BJ (cell line): ENCODE results near the gene IL10RB. TPM values are rescaled to one million over a fixed set of nuclear protein-coding genes. Genes with fewer than 3 reads are reported as not detected.

Experiments
- CTCF ChIA-PET: fragments of 350-600 bp; formaldehyde crosslinking; extraction: SDS; loops from one replicate; lab custom pipeline; 2021; ENCODE audit warnings: antibody characterized with exemption, inconsistent platforms; lab: Yijun Ruan, JAX
- POLR2A ChIA-PET: fragments of 300-600 bp; sonication (Branson Sonifier 250); formaldehyde crosslinking; extraction: SDS; loops from one replicate; lab custom pipeline; 2021; ENCODE audit warnings: antibody characterized with exemption; lab: Charles Lee
- DNase-seq: peaks from one replicate; pipeline ENCODE4 v3.0.0-alpha.2; 2011; ENCODE audit warnings: low read depth
- H3K27me3 ChIP-seq: 2 replicates; pipeline ENCODE4 v1.6.0; 2011; ENCODE audit warnings: low read length; ENCODE audit not compliant: control insufficient read depth, insufficient read depth
- H3K36me3 ChIP-seq: 2 replicates; pipeline ENCODE4 v1.5.1; 2011; ENCODE audit warnings: low read length; ENCODE audit not compliant: control insufficient read depth, insufficient read depth
- H3K4me3 ChIP-seq: 2 replicates; pipeline ENCODE4 v1.5.1; 2011; ENCODE audit warnings: low read depth, mild to moderate bottlenecking, control low read depth, low read length
- polyA plus RNA-seq: library from polyadenylated mRNA; depleted of rRNA; stranded (reverse); fragments of >200 nt; gene quantifications from 2 replicates; pipeline ENCODE4 v1.2.3, GENCODE V29; 2011
- TF ChIP-seq, protein P1 (sequence below): IDR thresholded peaks from 2 replicates; pipeline ENCODE4 v1.5.1; 2011; ENCODE audit warnings: low read depth, mild to moderate bottlenecking, control low read depth, inconsistent platforms, low read length, moderate library complexity; ENCODE audit not compliant: insufficient read depth

Gene IL10RB
- polyA plus RNA-seq, 1 experiment = 56.8 TPM

DNA sequence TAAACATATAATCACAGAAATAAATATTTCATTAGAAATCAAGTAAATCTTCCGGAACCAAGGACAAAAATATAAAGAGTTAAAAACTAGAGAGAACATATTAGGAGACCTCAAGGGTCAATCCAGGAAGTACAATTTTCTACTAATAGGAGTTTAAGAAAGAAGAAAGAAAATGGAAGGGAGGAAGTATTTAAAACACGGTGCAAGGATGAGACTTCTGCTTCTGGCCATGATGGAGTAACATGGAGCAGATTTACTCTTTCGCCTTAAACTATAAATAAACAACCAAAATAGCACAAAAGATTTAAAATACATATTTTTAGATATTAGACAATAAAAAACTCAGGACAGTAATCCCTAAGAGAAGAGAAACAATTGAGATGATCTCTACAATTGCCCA is 46.0 kb downstream of the IL10RB start:
- Histone ChIP-seq H3K36me3 (no peaks in the 10 kb centered on the region), H3K4me3 (no peak overlapping the region), H3K27me3 (peaks cover 5% of the 10 kb centered on the region)
- ChIA-PET POLR2A (no interaction called here), CTCF (interaction anchor here (1.5 kb wide), 1 partner anchor 12 kb away, joined by 6 read pairs; no protein-coding TSS in a partner anchor)
- TF ChIP-seq, protein P1, sequence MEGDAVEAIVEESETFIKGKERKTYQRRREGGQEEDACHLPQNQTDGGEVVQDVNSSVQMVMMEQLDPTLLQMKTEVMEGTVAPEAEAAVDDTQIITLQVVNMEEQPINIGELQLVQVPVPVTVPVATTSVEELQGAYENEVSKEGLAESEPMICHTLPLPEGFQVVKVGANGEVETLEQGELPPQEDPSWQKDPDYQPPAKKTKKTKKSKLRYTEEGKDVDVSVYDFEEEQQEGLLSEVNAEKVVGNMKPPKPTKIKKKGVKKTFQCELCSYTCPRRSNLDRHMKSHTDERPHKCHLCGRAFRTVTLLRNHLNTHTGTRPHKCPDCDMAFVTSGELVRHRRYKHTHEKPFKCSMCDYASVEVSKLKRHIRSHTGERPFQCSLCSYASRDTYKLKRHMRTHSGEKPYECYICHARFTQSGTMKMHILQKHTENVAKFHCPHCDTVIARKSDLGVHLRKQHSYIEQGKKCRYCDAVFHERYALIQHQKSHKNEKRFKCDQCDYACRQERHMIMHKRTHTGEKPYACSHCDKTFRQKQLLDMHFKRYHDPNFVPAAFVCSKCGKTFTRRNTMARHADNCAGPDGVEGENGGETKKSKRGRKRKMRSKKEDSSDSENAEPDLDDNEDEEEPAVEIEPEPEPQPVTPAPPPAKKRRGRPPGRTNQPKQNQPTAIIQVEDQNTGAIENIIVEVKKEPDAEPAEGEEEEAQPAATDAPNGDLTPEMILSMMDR = no peak
- DNase-seq = no peak

DNA sequence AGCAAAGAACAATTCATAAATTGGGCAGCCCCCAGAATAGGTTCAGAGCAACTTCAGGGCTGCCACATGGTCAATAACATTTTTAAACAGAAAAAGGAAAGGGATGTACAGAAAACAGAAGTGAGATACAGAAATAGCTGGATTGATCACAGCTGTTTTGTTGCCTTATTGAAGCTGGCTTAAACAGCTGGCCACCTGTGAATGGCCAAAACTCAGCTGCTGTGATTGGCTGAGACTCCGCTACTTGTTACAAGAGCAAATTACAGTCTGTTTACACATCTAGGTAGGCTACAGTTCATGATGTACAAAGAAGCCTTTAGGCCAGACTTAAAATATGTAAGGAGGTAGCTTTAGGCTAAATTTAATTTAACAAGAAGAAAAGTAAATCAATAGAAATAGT is 47.0 kb downstream of the IL10RB start:
- Histone ChIP-seq H3K36me3 (no peaks in the 10 kb centered on the region), H3K27me3 (peaks cover 9% of the 10 kb centered on the region), H3K4me3 (no peak overlapping the region)
- TF ChIP-seq, protein P1 = no peak
- CTCF ChIA-PET = interaction anchor here (1.3 kb wide), 1 partner anchor 12 kb away, joined by 3 read pairs; no protein-coding TSS in a partner anchor
- DNase-seq = no peak
- POLR2A ChIA-PET = no interaction called here

- H3K36me3 ChIP-seq = no peaks in the 10 kb centered on the region
- TF ChIP-seq, protein P1 = no peak
- no peak overlapping the region for H3K4me3 ChIP-seq
- ChIA-PET CTCF (interaction anchor here (1.3 kb wide), 1 partner anchor 12 kb away, joined by 3 read pairs; no protein-coding TSS in a partner anchor), POLR2A (no interaction called here)
- DNase-seq = no peak
- H3K27me3 ChIP-seq = peaks cover 10% of the 10 kb centered on the region
Measured at GRCh38 chr21:33313611-33314010, 47.4 kb downstream of the IL10RB start.

GRCh38 chr21:33314111-33314510 is 47.9 kb downstream of the IL10RB start:
- DNase-seq = no peak
- H3K27me3 ChIP-seq = peaks cover 10% of the 10 kb centered on the region
- ChIA-PET CTCF (interaction anchor here (1.3 kb wide), 1 partner anchor 12 kb away, joined by 3 read pairs; no protein-coding TSS in a partner anchor), POLR2A (no interaction called here)
- H3K36me3 ChIP-seq = no peaks in the 10 kb centered on the region
- H3K4me3 ChIP-seq = no peak overlapping the region
- TF ChIP-seq, protein P1 = no peak

- H3K36me3 ChIP-seq = no peaks in the 10 kb centered on the region
- H3K4me3 ChIP-seq = no peak overlapping the region
- DNase-seq = no peak
- TF ChIP-seq, protein P1 = no peak
- CTCF ChIA-PET = no interaction called here
- peaks cover 10% of the 10 kb centered on the region for H3K27me3 ChIP-seq
- POLR2A ChIA-PET = no interaction called here
Measured at GRCh38 chr21:33315946-33316710, 50.0 kb downstream of the IL10RB start.
